A549 (cell line): ENCODE results near the gene ATG101. TPM values are rescaled to one million over a fixed set of nuclear protein-coding genes. Genes with fewer than 3 reads are reported as not detected.

ENCODE experiments used
- ATOH8 ChIP-seq: fragments of 250-450 bp; sonication (Bioruptor Pico); IDR thresholded peaks from 2 replicates; pipeline ENCODE4 v1.5.0; 2020; ENCODE audit warnings: low read depth, mild to moderate bottlenecking, moderate library complexity
- BCL3 ChIP-seq: fragments of >200 bp; sonication (Bioruptor Twin); formaldehyde crosslinking; IDR thresholded peaks from 3 replicates; pipeline ENCODE4 v1.6.1; 2016
- CBX2 ChIP-seq: fragments of 200-600 bp; sonication (generic); IDR thresholded peaks from 2 replicates; pipeline ENCODE4 v1.6.1; 2016; ENCODE audit warnings: low read depth, mild to moderate bottlenecking, borderline replicate concordance
- CEBPB ChIP-seq, 2 experiments: fragments of >200 bp in 1 of 2; sonication (Bioruptor Twin) in 1 of 2; formaldehyde crosslinking in 1 of 2; IDR thresholded peaks; 2 replicates each; pipeline ENCODE4 v1.6.1; 2012 to 2016
- CHD2 ChIP-seq: fragments of 150-350 bp; IDR thresholded peaks from 2 replicates; pipeline ENCODE4 v1.6.1; 2014; ENCODE audit warnings: low read length; ENCODE audit not compliant: partially characterized antibody
- EHF ChIP-seq: fragments of 250-450 bp; sonication (Bioruptor Pico); IDR thresholded peaks from 2 replicates; pipeline ENCODE4 v1.5.0; 2020; ENCODE audit warnings: mild to moderate bottlenecking
- ELK1 ChIP-seq: fragments of 150-350 bp; IDR thresholded peaks from 2 replicates; pipeline ENCODE4 v1.6.1; 2014; ENCODE audit warnings: low read depth, mild to moderate bottlenecking, low read length
- EP300 ChIP-seq, 2 experiments: fragments of >200 bp; sonication (Bioruptor Twin); formaldehyde crosslinking; IDR thresholded peaks; 2 replicates in 1 of 2; 3 replicates in 1 of 2; pipeline ENCODE4 v1.6.1; 2016 to 2017
- ESRRA ChIP-seq: fragments of 150-350 bp; IDR thresholded peaks from 2 replicates; pipeline ENCODE4 v1.6.1; 2014; ENCODE audit warnings: mild to moderate bottlenecking, low read length, borderline replicate concordance
- FOSB ChIP-seq: fragments of 250-450 bp; sonication (Bioruptor Pico); IDR thresholded peaks from 2 replicates; pipeline ENCODE4 v1.5.0; 2020; ENCODE audit warnings: mild to moderate bottlenecking, moderate library complexity
- FOSL2 ChIP-seq, 2 experiments: fragments of 450-650 bp in 1 of 2; fragments of >200 bp in 1 of 2; sonication (Bioruptor Twin) in 1 of 2; formaldehyde crosslinking; IDR thresholded peaks; 2 replicates each; pipeline versions ENCODE4 v1.5.0 to v1.6.1; 2016 to 2020; ENCODE audit warnings: mild to moderate bottlenecking in 1 of 2, moderate library complexity in 1 of 2
- FOXS1 ChIP-seq: fragments of 250-450 bp; sonication (Bioruptor Pico); IDR thresholded peaks from 2 replicates; pipeline ENCODE4 v1.5.0; 2020; ENCODE audit warnings: mild to moderate bottlenecking, moderate library complexity
- GATA3 ChIP-seq: IDR thresholded peaks from 2 replicates; pipeline ENCODE4 v1.6.1; 2012; ENCODE audit warnings: borderline replicate concordance
- HEYL ChIP-seq: fragments of 250-450 bp; sonication (Bioruptor Pico); IDR thresholded peaks from 2 replicates; pipeline ENCODE4 v1.8.0; 2021; ENCODE audit warnings: mild to moderate bottlenecking, moderate library complexity
- HOXA7 ChIP-seq: fragments of 250-450 bp; sonication (Bioruptor Pico); IDR thresholded peaks from 2 replicates; pipeline ENCODE4 v1.5.0; 2020; ENCODE audit warnings: mild to moderate bottlenecking, moderate library complexity
- HOXB13 ChIP-seq: fragments of 250-450 bp; sonication (Bioruptor Pico); IDR thresholded peaks from 2 replicates; pipeline ENCODE4 v1.5.0; 2020; ENCODE audit warnings: low read depth, mild to moderate bottlenecking, moderate library complexity
- HOXB5 ChIP-seq: fragments of 250-450 bp; sonication (Bioruptor Pico); IDR thresholded peaks from 2 replicates; pipeline ENCODE4 v1.5.0; 2020; ENCODE audit warnings: mild to moderate bottlenecking, moderate library complexity
- MAFK ChIP-seq: fragments of 450-650 bp; IDR thresholded peaks from 2 replicates; pipeline ENCODE4 v1.6.1; 2014; ENCODE audit not compliant: partially characterized antibody
- MAX ChIP-seq: IDR thresholded peaks from 2 replicates; pipeline ENCODE4 v1.6.1; 2012
- MAZ ChIP-seq: fragments of 150-350 bp; IDR thresholded peaks from 2 replicates; pipeline ENCODE4 v1.6.1; 2014; ENCODE audit warnings: antibody characterized with exemption, low read depth, low read length, borderline replicate concordance
- NPAS2 ChIP-seq: fragments of 250-450 bp; sonication (Bioruptor Pico); IDR thresholded peaks from 2 replicates; pipeline ENCODE4 v1.8.0; 2022; ENCODE audit warnings: mild to moderate bottlenecking, moderate library complexity, borderline replicate concordance
- NR3C1 ChIP-seq: fragments of >200 bp; sonication (Bioruptor Twin); formaldehyde crosslinking; IDR thresholded peaks from 3 replicates; pipeline ENCODE4 v1.6.1; 2017
- PHF8 ChIP-seq: fragments of 200-600 bp; sonication (generic); IDR thresholded peaks from 2 replicates; pipeline ENCODE4 v1.6.1; 2016; ENCODE audit warnings: low read depth, mild to moderate bottlenecking, antibody characterized with exemption, moderate library complexity, borderline replicate concordance
- POLR2A ChIP-seq: IDR thresholded peaks from 2 replicates; pipeline ENCODE4 v1.6.1; 2012; ENCODE audit warnings: mild to moderate bottlenecking, low read length
- POLR2AphosphoS2 ChIP-seq: conservative IDR thresholded peaks from 2 replicates; pipeline ENCODE4 v1.6.1; 2012; ENCODE audit warnings: low read length, improper control_type of control experiment, inconsistent platforms
- RFX5 ChIP-seq: fragments of 450-650 bp; IDR thresholded peaks from 2 replicates; pipeline ENCODE4 v1.7.1; 2014; ENCODE audit warnings: antibody characterized with exemption, mild to moderate bottlenecking, moderate library complexity
- RNF2 ChIP-seq: fragments of 200-600 bp; sonication (generic); IDR thresholded peaks from 2 replicates; pipeline ENCODE4 v1.6.1; 2016; ENCODE audit warnings: low read depth, mild to moderate bottlenecking, antibody characterized with exemption, moderate library complexity, borderline replicate concordance
- SMC3 ChIP-seq: fragments of >200 bp; sonication (Bioruptor Twin); formaldehyde crosslinking; IDR thresholded peaks from 3 replicates; pipeline ENCODE4 v1.6.1; 2018; ENCODE audit warnings: inconsistent platforms
- TFCP2L1 ChIP-seq: fragments of 250-450 bp; sonication (Bioruptor Pico); IDR thresholded peaks from 2 replicates; pipeline ENCODE4 v1.5.0; 2021; ENCODE audit warnings: mild to moderate bottlenecking
- ZNF302 ChIP-seq: fragments of 250-450 bp; sonication (Bioruptor Pico); IDR thresholded peaks from 2 replicates; pipeline ENCODE4 v1.9.0; 2021; ENCODE audit warnings: inconsistent platforms, mild to moderate bottlenecking, moderate library complexity
- polyA plus RNA-seq, 4 experiments: library from polyadenylated mRNA; depleted of rRNA in 3 of 4; stranded (reverse); fragments of >200 nt; fragmentation: RNase III in 1 of 4; extraction: RNeasy Plus Mini Kit Qiagen cat#74134 plus additional on column Dnase treatment in 1 of 4; gene quantifications; 2 replicates in 3 of 4; 3 replicates in 1 of 4; pipeline ENCODE4 v1.2.3, GENCODE V29; 2011 to 2017
- TF ChIP-seq, protein P1 (sequence below): fragments of 450-650 bp; IDR thresholded peaks from 2 replicates; pipeline ENCODE4 v1.6.1; 2014; ENCODE audit warnings: antibody characterized with exemption
- TF ChIP-seq, protein P2 (sequence below): fragments of 200-600 bp; sonication (generic); IDR thresholded peaks from 2 replicates; pipeline ENCODE4 v1.6.1; 2016; ENCODE audit warnings: antibody characterized with exemption, mild to moderate bottlenecking, moderate library complexity
- TF ChIP-seq, protein P3 (sequence below): IDR thresholded peaks from 2 replicates; pipeline ENCODE4 v1.6.1; 2012; ENCODE audit warnings: low read depth, borderline replicate concordance

The ATG101 gene
- polyA plus RNA-seq, 2 of the 4 experiments (the other 2 are of a cell fraction): 87.9 to 141 TPM

GRCh38 chr12:52050116-52050757 lies 19.5 kb upstream of the ATG101 start (continued):
- no peak for TF ChIP-seq BCL3
- no peak for TF ChIP-seq FOSL2 (IDR thresholded peaks at IDR 0.05)
- TF ChIP-seq FOSL2 (CRISPR knock-in tag; IDR thresholded peaks at IDR 0.05): no peak
- TF ChIP-seq, protein P1, sequence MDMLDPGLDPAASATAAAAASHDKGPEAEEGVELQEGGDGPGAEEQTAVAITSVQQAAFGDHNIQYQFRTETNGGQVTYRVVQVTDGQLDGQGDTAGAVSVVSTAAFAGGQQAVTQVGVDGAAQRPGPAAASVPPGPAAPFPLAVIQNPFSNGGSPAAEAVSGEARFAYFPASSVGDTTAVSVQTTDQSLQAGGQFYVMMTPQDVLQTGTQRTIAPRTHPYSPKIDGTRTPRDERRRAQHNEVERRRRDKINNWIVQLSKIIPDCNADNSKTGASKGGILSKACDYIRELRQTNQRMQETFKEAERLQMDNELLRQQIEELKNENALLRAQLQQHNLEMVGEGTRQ: no peak
- TF ChIP-seq NPAS2 (CRISPR knock-in tag): no peak
- TF ChIP-seq ATOH8: no peak
- TF ChIP-seq FOSB: no peak; the same call in 1 of the 2 replicates
- no peak for TF ChIP-seq RNF2
- TF ChIP-seq PHF8: no peak
- TF ChIP-seq, protein P2, sequence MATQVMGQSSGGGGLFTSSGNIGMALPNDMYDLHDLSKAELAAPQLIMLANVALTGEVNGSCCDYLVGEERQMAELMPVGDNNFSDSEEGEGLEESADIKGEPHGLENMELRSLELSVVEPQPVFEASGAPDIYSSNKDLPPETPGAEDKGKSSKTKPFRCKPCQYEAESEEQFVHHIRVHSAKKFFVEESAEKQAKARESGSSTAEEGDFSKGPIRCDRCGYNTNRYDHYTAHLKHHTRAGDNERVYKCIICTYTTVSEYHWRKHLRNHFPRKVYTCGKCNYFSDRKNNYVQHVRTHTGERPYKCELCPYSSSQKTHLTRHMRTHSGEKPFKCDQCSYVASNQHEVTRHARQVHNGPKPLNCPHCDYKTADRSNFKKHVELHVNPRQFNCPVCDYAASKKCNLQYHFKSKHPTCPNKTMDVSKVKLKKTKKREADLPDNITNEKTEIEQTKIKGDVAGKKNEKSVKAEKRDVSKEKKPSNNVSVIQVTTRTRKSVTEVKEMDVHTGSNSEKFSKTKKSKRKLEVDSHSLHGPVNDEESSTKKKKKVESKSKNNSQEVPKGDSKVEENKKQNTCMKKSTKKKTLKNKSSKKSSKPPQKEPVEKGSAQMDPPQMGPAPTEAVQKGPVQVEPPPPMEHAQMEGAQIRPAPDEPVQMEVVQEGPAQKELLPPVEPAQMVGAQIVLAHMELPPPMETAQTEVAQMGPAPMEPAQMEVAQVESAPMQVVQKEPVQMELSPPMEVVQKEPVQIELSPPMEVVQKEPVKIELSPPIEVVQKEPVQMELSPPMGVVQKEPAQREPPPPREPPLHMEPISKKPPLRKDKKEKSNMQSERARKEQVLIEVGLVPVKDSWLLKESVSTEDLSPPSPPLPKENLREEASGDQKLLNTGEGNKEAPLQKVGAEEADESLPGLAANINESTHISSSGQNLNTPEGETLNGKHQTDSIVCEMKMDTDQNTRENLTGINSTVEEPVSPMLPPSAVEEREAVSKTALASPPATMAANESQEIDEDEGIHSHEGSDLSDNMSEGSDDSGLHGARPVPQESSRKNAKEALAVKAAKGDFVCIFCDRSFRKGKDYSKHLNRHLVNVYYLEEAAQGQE: 0 out of 2 replicates have a peak, but pooled peaks have one; percentile 26
- TF ChIP-seq MAZ: no peak
- no peak for TF ChIP-seq POLR2A
- TF ChIP-seq EHF: no peak
- no peak for TF ChIP-seq NR3C1
- TF ChIP-seq FOXS1 (CRISPR knock-in tag): no peak
- no peak for TF ChIP-seq RFX5
- TF ChIP-seq MAX: no peak
- TF ChIP-seq HOXB5: no peak
- no peak for TF ChIP-seq ZNF302
- TF ChIP-seq CBX2: no peak
- TF ChIP-seq GATA3: no peak
- no peak for TF ChIP-seq CHD2
- TF ChIP-seq, protein P3, sequence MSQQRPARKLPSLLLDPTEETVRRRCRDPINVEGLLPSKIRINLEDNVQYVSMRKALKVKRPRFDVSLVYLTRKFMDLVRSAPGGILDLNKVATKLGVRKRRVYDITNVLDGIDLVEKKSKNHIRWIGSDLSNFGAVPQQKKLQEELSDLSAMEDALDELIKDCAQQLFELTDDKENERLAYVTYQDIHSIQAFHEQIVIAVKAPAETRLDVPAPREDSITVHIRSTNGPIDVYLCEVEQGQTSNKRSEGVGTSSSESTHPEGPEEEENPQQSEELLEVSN: no peak
- TF ChIP-seq HOXA7 (CRISPR knock-in tag): peak; percentile 18
- no peak for TF ChIP-seq SMC3
- TF ChIP-seq TFCP2L1: 0 out of 2 replicates have a peak, but pooled peaks have one; percentile 52
- TF ChIP-seq ELK1: no peak
- TF ChIP-seq MAFK: no peak
- TF ChIP-seq EP300 (IDR thresholded peaks at IDR 0.05): no peak
- no peak for TF ChIP-seq ESRRA
- TF ChIP-seq HEYL (CRISPR knock-in tag): no peak; the same call in 1 of the 2 replicates
- no peak for TF ChIP-seq CEBPB (IDR thresholded peaks at IDR 0.05)
- peak; percentile 84 for TF ChIP-seq HOXB13 (CRISPR knock-in tag)
- no peak; the same call in 1 of the 2 replicates for TF ChIP-seq POLR2AphosphoS2
